GM23338 (cell line): ENCODE results near the gene ABCC1.

Experiments
- CREB1 ChIP-seq: fragments of 250-450 bp; sonication (Bioruptor Pico); IDR thresholded peaks from 2 replicates; pipeline ENCODE4 v1.5.0; 2020; ENCODE audit warnings: low read depth, mild to moderate bottlenecking, moderate library complexity
- EZH2 ChIP-seq: fragments of 200-600 bp; sonication (generic); IDR thresholded peaks from one replicate; pipeline ENCODE4 v1.8.0; 2017; ENCODE audit warnings: antibody characterized with exemption, mild to moderate bottlenecking, low read depth; ENCODE audit not compliant: unreplicated experiment
- EZH2phosphoT487 ChIP-seq: fragments of 200-600 bp; sonication (generic); IDR thresholded peaks from one replicate; pipeline ENCODE4 v1.8.1; 2018; ENCODE audit warnings: antibody characterized with exemption; ENCODE audit not compliant: unreplicated experiment
- JUNB ChIP-seq: IDR thresholded peaks from one replicate; pipeline ENCODE4 v1.6.1; 2016; ENCODE audit warnings: antibody characterized with exemption; ENCODE audit not compliant: unreplicated experiment
- NANOG ChIP-seq: IDR thresholded peaks from 2 replicates; pipeline ENCODE4 v1.6.1; 2016; ENCODE audit warnings: antibody characterized with exemption, borderline replicate concordance
- POLR2AphosphoS5 ChIP-seq: IDR thresholded peaks from 2 replicates; pipeline ENCODE4 v1.6.1; 2016; ENCODE audit warnings: antibody characterized with exemption, low read depth
- REST ChIP-seq: IDR thresholded peaks from one replicate; pipeline ENCODE4 v1.6.1; 2018; ENCODE audit warnings: antibody characterized with exemption; ENCODE audit not compliant: unreplicated experiment
- STAT1 ChIP-seq: IDR thresholded peaks from one replicate; pipeline ENCODE4 v1.6.1; 2016; ENCODE audit warnings: antibody characterized with exemption; ENCODE audit not compliant: unreplicated experiment
- ZNF114 ChIP-seq: fragments of 250-450 bp; sonication (Bioruptor Pico); IDR thresholded peaks from 2 replicates; pipeline ENCODE4 v1.5.0; 2020; ENCODE audit warnings: mild to moderate bottlenecking, moderate library complexity
- ZNF331 ChIP-seq: fragments of 250-450 bp; sonication (Bioruptor Pico); IDR thresholded peaks from 2 replicates; pipeline ENCODE4 v1.5.0; 2020; ENCODE audit warnings: low read depth, mild to moderate bottlenecking, moderate library complexity
- TF ChIP-seq, protein P1 (sequence below), 2 experiments: fragments of 200-600 bp in 1 of 2; sonication (generic) in 1 of 2; conservative IDR thresholded peaks; 2 replicates each; pipeline versions ENCODE4 v1.5.1 to v1.6.1; 2016 to 2017; ENCODE audit warnings: antibody characterized with exemption in 2 of 2, low read depth in 2 of 2, mild to moderate bottlenecking in 2 of 2, moderate library complexity in 1 of 2
- TF ChIP-seq, protein P2 (sequence below): IDR thresholded peaks from 2 replicates; pipeline ENCODE4 v1.6.1; 2016; ENCODE audit warnings: antibody characterized with exemption
- TF ChIP-seq, protein P3 (sequence below): fragments of 250-450 bp; sonication (Bioruptor Pico); IDR thresholded peaks from 2 replicates; pipeline ENCODE4 v1.5.0; 2020; ENCODE audit warnings: mild to moderate bottlenecking, moderate library complexity

DNA sequence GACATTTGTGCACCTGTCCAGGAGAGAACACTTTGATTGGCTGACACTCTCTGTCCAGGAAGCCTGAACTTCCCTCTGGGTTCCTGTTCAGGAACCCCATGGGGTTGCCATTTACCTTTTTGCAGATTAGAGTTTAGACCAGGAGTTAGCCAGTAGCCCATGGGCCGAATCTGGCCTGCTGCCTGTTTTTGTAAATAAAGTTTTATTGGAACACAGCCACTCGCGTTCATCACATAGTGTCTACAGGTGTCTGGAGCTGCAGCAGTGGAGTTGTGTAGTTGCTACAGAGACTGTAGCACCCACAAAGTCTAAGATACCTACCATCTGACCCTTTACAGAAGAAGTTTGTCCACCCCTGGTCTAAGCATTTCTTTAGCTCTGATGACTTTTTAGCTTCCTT lies 70.9 kb downstream of the ABCC1 start:
- TF ChIP-seq, protein P1, sequence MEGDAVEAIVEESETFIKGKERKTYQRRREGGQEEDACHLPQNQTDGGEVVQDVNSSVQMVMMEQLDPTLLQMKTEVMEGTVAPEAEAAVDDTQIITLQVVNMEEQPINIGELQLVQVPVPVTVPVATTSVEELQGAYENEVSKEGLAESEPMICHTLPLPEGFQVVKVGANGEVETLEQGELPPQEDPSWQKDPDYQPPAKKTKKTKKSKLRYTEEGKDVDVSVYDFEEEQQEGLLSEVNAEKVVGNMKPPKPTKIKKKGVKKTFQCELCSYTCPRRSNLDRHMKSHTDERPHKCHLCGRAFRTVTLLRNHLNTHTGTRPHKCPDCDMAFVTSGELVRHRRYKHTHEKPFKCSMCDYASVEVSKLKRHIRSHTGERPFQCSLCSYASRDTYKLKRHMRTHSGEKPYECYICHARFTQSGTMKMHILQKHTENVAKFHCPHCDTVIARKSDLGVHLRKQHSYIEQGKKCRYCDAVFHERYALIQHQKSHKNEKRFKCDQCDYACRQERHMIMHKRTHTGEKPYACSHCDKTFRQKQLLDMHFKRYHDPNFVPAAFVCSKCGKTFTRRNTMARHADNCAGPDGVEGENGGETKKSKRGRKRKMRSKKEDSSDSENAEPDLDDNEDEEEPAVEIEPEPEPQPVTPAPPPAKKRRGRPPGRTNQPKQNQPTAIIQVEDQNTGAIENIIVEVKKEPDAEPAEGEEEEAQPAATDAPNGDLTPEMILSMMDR (conservative IDR thresholded peaks at IDR 0.05; ENCODE audit: low read depth in 2 of 2) = no peak
- no peak for TF ChIP-seq POLR2AphosphoS5
- TF ChIP-seq REST = no peak
- TF ChIP-seq JUNB = no peak
- no peak for TF ChIP-seq EZH2phosphoT487
- no peak for TF ChIP-seq EZH2
- TF ChIP-seq NANOG = no peak
- TF ChIP-seq, protein P2, sequence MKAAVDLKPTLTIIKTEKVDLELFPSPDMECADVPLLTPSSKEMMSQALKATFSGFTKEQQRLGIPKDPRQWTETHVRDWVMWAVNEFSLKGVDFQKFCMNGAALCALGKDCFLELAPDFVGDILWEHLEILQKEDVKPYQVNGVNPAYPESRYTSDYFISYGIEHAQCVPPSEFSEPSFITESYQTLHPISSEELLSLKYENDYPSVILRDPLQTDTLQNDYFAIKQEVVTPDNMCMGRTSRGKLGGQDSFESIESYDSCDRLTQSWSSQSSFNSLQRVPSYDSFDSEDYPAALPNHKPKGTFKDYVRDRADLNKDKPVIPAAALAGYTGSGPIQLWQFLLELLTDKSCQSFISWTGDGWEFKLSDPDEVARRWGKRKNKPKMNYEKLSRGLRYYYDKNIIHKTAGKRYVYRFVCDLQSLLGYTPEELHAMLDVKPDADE = no peak
- TF ChIP-seq CREB1 = no peak
- no peak for TF ChIP-seq STAT1
- TF ChIP-seq ZNF114 (CRISPR knock-in tag) = no peak
- TF ChIP-seq, protein P3, sequence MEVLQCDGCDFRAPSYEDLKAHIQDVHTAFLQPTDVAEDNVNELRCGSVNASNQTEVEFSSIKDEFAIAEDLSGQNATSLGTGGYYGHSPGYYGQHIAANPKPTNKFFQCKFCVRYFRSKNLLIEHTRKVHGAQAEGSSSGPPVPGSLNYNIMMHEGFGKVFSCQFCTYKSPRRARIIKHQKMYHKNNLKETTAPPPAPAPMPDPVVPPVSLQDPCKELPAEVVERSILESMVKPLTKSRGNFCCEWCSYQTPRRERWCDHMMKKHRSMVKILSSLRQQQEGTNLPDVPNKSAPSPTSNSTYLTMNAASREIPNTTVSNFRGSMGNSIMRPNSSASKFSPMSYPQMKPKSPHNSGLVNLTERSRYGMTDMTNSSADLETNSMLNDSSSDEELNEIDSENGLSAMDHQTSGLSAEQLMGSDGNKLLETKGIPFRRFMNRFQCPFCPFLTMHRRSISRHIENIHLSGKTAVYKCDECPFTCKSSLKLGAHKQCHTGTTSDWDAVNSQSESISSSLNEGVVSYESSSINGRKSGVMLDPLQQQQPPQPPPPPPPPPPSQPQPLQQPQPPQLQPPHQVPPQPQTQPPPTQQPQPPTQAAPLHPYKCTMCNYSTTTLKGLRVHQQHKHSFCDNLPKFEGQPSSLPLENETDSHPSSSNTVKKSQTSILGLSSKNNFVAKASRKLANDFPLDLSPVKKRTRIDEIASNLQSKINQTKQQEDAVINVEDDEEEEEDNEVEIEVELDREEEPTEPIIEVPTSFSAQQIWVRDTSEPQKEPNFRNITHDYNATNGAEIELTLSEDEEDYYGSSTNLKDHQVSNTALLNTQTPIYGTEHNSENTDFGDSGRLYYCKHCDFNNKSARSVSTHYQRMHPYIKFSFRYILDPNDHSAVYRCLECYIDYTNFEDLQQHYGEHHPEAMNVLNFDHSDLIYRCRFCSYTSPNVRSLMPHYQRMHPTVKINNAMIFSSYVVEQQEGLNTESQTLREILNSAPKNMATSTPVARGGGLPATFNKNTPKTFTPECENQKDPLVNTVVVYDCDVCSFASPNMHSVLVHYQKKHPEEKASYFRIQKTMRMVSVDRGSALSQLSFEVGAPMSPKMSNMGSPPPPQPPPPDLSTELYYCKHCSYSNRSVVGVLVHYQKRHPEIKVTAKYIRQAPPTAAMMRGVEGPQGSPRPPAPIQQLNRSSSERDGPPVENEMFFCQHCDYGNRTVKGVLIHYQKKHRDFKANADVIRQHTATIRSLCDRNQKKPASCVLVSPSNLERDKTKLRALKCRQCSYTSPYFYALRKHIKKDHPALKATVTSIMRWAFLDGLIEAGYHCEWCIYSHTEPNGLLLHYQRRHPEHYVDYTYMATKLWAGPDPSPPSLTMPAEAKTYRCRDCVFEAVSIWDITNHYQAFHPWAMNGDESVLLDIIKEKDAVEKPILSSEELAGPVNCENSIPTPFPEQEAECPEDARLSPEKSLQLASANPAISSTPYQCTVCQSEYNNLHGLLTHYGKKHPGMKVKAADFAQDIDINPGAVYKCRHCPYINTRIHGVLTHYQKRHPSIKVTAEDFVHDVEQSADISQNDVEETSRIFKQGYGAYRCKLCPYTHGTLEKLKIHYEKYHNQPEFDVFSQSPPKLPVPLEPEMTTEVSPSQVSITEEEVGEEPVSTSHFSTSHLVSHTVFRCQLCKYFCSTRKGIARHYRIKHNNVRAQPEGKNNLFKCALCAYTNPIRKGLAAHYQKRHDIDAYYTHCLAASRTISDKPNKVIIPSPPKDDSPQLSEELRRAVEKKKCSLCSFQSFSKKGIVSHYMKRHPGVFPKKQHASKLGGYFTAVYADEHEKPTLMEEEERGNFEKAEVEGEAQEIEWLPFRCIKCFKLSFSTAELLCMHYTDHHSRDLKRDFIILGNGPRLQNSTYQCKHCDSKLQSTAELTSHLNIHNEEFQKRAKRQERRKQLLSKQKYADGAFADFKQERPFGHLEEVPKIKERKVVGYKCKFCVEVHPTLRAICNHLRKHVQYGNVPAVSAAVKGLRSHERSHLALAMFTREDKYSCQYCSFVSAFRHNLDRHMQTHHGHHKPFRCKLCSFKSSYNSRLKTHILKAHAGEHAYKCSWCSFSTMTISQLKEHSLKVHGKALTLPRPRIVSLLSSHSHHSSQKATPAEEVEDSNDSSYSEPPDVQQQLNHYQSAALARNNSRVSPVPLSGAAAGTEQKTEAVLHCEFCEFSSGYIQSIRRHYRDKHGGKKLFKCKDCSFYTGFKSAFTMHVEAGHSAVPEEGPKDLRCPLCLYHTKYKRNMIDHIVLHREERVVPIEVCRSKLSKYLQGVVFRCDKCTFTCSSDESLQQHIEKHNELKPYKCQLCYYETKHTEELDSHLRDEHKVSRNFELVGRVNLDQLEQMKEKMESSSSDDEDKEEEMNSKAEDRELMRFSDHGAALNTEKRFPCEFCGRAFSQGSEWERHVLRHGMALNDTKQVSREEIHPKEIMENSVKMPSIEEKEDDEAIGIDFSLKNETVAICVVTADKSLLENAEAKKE = no peak
- TF ChIP-seq ZNF331 (CRISPR knock-in tag) = no peak
